ENCODE measurements around the gene SECTM1. TPM values are rescaled to one million over a fixed set of nuclear protein-coding genes. Genes with fewer than 3 reads are reported as not detected.

Gene SECTM1
- total RNA-seq, 1 donor from 2014 or later: not detected

DNA sequence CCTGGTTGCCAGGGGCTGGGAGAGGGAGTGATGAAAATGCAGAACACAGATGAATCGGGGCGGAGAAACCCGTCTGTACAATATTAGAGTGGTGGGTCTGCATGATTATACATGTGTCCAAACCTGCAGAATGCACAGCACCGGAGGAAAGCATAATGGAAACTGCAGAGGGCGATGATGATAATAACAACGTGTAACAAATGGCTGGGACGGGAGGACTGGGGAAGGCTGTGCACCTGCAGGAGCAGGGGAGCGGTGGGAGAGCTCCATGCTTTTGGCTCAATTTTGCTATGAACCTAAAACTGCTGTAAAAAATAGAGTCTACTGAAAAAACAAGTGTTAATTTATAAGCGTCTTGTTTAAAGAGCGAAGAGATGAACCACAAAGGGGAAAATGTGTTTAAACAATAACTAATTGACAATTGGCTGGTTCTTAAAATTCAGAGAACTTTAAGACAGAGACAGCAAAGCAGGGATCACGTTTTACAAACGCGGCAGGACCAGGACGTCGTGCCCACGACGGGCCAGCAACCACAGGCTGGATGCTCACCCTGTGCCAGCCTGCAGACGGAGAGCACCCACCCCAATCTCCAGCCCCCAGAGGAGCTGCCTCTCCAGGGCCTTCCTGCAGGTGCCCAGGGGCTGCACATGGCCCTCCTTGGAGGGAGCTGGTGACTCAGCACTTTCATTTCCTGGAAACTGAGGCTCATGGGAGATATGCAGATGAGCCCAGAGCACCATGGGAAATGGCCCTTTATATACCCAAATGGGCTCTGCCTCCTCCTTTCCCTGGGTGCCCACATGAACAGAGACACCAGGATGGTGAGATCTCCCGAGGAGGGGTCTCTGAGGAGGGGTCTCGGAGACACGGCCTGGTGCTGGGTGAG, 25.1 kb upstream of the SECTM1 start, which contains the start of gene TEX19:
Gene TEX19, plus strand, starts transcription at position 783 of the 886 bp plus-strand sequence. CDS start 2,904 bp downstream, outside the sequence.
- Mint-ChIP-seq H3K27me3 (ENCODE audit: low read depth) (peaks cover 3% of the 10 kb centered on the region), H3K36me3 (ENCODE audit: low read depth) (no peaks in the 10 kb centered on the region), H3K4me3 (no peak within 1 kb of the TSS), H3K27ac (ENCODE audit: unreplicated experiment) (no peak within 1 kb of the TSS), H3K4me1 (peaks cover 8% of the 10 kb centered on the region), H3K9me3 (no peaks in the 10 kb centered on the region)
- TF ChIP-seq, protein P1, sequence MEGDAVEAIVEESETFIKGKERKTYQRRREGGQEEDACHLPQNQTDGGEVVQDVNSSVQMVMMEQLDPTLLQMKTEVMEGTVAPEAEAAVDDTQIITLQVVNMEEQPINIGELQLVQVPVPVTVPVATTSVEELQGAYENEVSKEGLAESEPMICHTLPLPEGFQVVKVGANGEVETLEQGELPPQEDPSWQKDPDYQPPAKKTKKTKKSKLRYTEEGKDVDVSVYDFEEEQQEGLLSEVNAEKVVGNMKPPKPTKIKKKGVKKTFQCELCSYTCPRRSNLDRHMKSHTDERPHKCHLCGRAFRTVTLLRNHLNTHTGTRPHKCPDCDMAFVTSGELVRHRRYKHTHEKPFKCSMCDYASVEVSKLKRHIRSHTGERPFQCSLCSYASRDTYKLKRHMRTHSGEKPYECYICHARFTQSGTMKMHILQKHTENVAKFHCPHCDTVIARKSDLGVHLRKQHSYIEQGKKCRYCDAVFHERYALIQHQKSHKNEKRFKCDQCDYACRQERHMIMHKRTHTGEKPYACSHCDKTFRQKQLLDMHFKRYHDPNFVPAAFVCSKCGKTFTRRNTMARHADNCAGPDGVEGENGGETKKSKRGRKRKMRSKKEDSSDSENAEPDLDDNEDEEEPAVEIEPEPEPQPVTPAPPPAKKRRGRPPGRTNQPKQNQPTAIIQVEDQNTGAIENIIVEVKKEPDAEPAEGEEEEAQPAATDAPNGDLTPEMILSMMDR (conservative IDR thresholded peaks at IDR 0.05): no peak
- DNase-seq (ENCODE audit: low read depth, low spot score): no peak

DNA sequence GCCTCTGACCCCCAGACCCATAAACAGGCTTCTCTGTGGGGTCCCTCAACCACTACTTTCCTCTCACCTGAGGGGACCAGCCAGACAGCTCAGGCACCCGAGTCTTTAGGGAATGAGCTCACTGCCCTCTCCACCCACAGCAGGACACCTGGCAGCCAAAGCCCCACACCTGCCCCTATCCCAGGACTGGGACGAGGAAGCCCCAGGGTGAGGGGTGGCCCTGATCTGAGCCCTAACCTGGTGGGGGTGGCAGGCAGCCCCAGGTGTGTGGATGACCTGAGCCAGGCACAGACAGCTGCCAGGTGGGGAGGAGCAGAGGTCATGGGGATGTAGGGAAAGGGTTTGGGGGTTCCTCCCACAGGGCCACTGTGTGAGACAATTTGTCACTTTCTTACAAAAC, 23.8 kb upstream of the SECTM1 start:
- peaks cover 8% of the 10 kb centered on the region for H3K4me1 Mint-ChIP-seq

DNA sequence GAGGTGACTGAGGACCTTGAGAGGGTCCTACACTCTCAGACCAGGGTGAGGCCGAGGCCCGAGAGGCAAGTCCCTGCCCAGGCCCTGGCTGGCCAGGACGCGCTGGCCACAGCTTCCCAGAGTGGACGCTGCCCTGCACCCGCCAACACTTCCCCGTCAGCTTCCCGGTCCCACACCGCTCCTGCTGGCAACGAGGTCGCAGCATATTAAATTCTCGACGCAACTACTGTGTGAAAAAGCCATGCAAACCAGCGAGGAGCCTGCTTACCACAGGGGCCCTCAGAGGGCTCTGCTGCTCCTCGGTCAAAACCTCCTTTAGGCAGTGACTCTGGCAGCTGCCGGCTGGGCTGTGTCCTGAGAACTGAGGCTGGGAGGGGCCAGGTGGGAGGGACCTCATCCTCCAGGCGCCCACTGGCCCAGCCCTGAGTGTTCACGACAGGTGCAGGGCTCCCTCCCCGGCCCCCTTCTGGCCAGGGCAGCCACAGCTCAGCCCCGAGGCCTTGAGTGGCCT, 23.3 kb upstream of the SECTM1 start:
- TF ChIP-seq, protein P1 (conservative IDR thresholded peaks at IDR 0.05): no peak
- H3K36me3 Mint-ChIP-seq (ENCODE audit: low read depth): no peaks in the 10 kb centered on the region
- no peaks in the 10 kb centered on the region for H3K9me3 Mint-ChIP-seq
- no peak overlapping the region for H3K4me3 Mint-ChIP-seq
- H3K4me1 Mint-ChIP-seq: peaks cover 8% of the 10 kb centered on the region
- no peak overlapping the region for H3K27ac Mint-ChIP-seq (ENCODE audit: unreplicated experiment)
- DNase-seq (ENCODE audit: low read depth, low spot score): no peak
- peaks cover 2% of the 10 kb centered on the region for H3K27me3 Mint-ChIP-seq (ENCODE audit: low read depth)

More for the DNA sequence above, 23.8 kb upstream of the SECTM1 start:
- Mint-ChIP-seq H3K9me3 (no peaks in the 10 kb centered on the region), H3K4me3 (no peak overlapping the region), H3K36me3 (ENCODE audit: low read depth) (no peaks in the 10 kb centered on the region), H3K27me3 (ENCODE audit: low read depth) (peaks cover 3% of the 10 kb centered on the region), H3K27ac (ENCODE audit: unreplicated experiment) (no peak overlapping the region)
- no peak for DNase-seq (ENCODE audit: low read depth, low spot score)
- TF ChIP-seq, protein P1 (conservative IDR thresholded peaks at IDR 0.05): no peak

DNA sequence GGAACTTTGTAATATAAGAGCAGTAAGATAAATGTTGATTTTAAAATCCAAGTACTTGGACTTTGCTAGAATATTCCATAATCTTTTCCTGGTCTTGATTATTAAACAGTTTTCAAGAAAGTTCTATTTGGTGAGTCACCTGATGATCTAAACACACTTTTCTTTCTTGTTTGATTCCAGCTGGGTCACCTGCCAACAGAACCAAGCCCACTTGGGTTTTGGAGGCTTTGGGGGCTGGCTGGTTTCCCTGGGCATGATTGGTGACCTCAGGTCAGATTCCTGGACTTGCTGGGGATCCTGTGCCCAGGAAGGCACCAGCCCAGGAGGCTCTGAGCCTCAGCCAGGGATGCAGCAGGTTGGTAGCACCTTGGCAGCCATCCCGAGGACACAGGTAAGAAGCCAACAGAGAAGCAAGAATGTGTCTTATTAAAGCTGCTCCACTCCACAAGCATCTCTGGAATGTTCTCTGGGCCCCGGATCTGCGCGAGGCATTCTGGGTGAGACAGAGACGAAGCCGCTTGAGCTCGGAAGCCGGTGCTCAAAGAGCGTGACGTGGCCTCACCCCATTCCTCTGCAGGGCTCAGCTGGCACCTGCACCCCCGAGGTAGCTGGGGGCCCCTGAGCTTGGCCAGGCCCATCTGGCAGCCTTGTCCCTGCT, 22.3 kb upstream of the SECTM1 start:
- no peak for DNase-seq (ENCODE audit: low read depth, low spot score)
- H3K9me3 Mint-ChIP-seq: no peaks in the 10 kb centered on the region
- H3K4me3 Mint-ChIP-seq: no peak overlapping the region
- H3K36me3 Mint-ChIP-seq (ENCODE audit: low read depth): no peaks in the 10 kb centered on the region
- H3K4me1 Mint-ChIP-seq: peaks cover 8% of the 10 kb centered on the region
- TF ChIP-seq, protein P1 (conservative IDR thresholded peaks at IDR 0.05): no peak
- H3K27ac Mint-ChIP-seq (ENCODE audit: unreplicated experiment): no peak overlapping the region
- no peaks in the 10 kb centered on the region for H3K27me3 Mint-ChIP-seq (ENCODE audit: low read depth)

DNA sequence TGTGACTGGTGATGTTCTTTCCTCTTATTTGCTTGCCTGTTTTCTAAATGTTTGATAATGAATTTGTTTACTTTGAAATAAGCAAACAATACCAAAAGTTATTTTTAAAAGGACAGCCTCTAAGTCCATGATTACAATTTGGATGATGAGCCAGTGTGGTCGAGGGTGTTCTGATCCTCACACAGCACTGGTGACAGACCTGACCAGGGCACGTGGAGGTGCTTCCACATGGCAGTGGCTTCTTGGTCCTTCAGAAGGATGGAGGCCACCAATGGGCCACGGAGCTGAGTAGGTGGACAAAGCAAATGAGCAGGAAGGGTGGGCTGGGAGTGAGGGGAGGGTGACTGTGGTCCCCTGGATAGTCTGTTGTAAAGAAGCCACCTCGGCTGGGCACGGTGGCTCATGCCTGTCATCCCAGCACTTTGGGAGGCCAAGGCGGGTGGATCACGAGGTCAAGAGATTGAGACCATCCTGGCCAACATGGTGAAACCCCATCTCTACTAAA, 21.3 kb upstream of the SECTM1 start:
- no peaks in the 10 kb centered on the region for H3K27me3 Mint-ChIP-seq (ENCODE audit: low read depth)
- H3K4me3 Mint-ChIP-seq: no peak overlapping the region
- H3K4me1 Mint-ChIP-seq: peaks cover 8% of the 10 kb centered on the region
- TF ChIP-seq, protein P1 (conservative IDR thresholded peaks at IDR 0.05): no peak
- H3K36me3 Mint-ChIP-seq (ENCODE audit: low read depth): no peaks in the 10 kb centered on the region
- no peak overlapping the region for H3K27ac Mint-ChIP-seq (ENCODE audit: unreplicated experiment)
- H3K9me3 Mint-ChIP-seq: no peaks in the 10 kb centered on the region
- no peak for DNase-seq (ENCODE audit: low read depth, low spot score)
